GM23338 (cell line): ENCODE data around the gene CMC1. TPM values are rescaled to one million over a fixed set of nuclear protein-coding genes. Genes with fewer than 3 reads are reported as not detected.

ENCODE experiments used
- ATAC-seq: fragments of 200-7000 bp; cut with Tn5 transposase; 3 replicates; pipeline ENCODE4 v1.9.1; 2020
- DNase-seq: peaks from one replicate; pipeline ENCODE4 v3.0.0-alpha.2; 2015; ENCODE audit warnings: low spot score
- H2AFZ ChIP-seq: fragments of 200-600 bp; sonication (generic); 2 replicates; pipeline ENCODE4 v1.8.0; 2016; ENCODE audit warnings: antibody characterized with exemption, mild to moderate bottlenecking, moderate library complexity
- H3F3A ChIP-seq: fragments of 200-600 bp; sonication (generic); replicated peaks from 2 replicates; pipeline ENCODE4 v1.8.0; 2017; ENCODE audit warnings: antibody characterized with exemption, mixed run types, low read depth
- H3K27ac ChIP-seq: fragments of 200-600 bp; sonication (generic); 2 replicates; pipeline ENCODE4 v1.6.1; 2016; ENCODE audit warnings: low read depth
- H3K27me3 ChIP-seq: fragments of 200-600 bp; sonication (generic); 2 replicates; pipeline ENCODE4 v1.8.0; 2016; ENCODE audit warnings: mild to moderate bottlenecking, mixed run types, moderate library complexity; ENCODE audit not compliant: insufficient read depth
- H3K36me3 ChIP-seq: fragments of 200-600 bp; sonication (generic); 2 replicates; pipeline ENCODE4 v1.8.0; 2016; ENCODE audit warnings: mild to moderate bottlenecking; ENCODE audit not compliant: insufficient read depth
- H3K4me1 ChIP-seq: fragments of 200-600 bp; sonication (generic); 2 replicates; pipeline ENCODE4 v1.8.0; 2016; ENCODE audit warnings: mild to moderate bottlenecking, moderate library complexity; ENCODE audit not compliant: insufficient read depth
- H3K4me2 ChIP-seq: fragments of 200-600 bp; sonication (generic); 2 replicates; pipeline ENCODE4 v1.7.1; 2017; ENCODE audit warnings: mixed run types
- H3K4me3 ChIP-seq: fragments of 200-600 bp; sonication (generic); 2 replicates; pipeline ENCODE4 v1.6.1; 2016; ENCODE audit warnings: mixed run types
- H3K79me2 ChIP-seq: fragments of 200-600 bp; sonication (generic); replicated peaks from 2 replicates; pipeline ENCODE4 v1.8.0; 2017; ENCODE audit warnings: mild to moderate bottlenecking; ENCODE audit not compliant: insufficient read depth
- H3K9me2 ChIP-seq: fragments of 200-600 bp; sonication (generic); 2 replicates; pipeline ENCODE4 v1.8.0; 2017; ENCODE audit not compliant: insufficient read depth
- H4K20me1 ChIP-seq: fragments of 200-600 bp; sonication (generic); replicated peaks from 2 replicates; pipeline ENCODE4 v1.8.0; 2017; ENCODE audit warnings: mild to moderate bottlenecking; ENCODE audit not compliant: insufficient read depth
- H3K27ac Mint-ChIP-seq: 2 replicates; pipeline ENCODE4 v1.8.0; 2020; ENCODE audit warnings: inconsistent platforms, mild to moderate bottlenecking, moderate library complexity, mixed read lengths
- H3K27me3 Mint-ChIP-seq: 3 replicates; pipeline ENCODE4 v1.8.0; 2022; ENCODE audit warnings: low read depth, mild to moderate bottlenecking, moderate library complexity, mixed read lengths, inconsistent platforms; ENCODE audit not compliant: insufficient read depth, poor library complexity
- H3K36me3 Mint-ChIP-seq: 3 replicates; pipeline ENCODE4 v1.8.0; 2021; ENCODE audit warnings: low read depth, mild to moderate bottlenecking, inconsistent platforms, moderate library complexity, mixed read lengths
- H3K4me1 Mint-ChIP-seq: 3 replicates; pipeline ENCODE4 v1.8.0; 2020; ENCODE audit warnings: mild to moderate bottlenecking, inconsistent platforms, mixed read lengths
- H3K4me3 Mint-ChIP-seq: 3 replicates; pipeline ENCODE4 v1.8.0; 2021; ENCODE audit warnings: moderate library complexity, mild to moderate bottlenecking, inconsistent platforms, mixed read lengths
- H3K9me3 Mint-ChIP-seq: 3 replicates; pipeline ENCODE4 v1.8.0; 2020; ENCODE audit warnings: moderate library complexity, mild to moderate bottlenecking, inconsistent platforms, mixed read lengths
- ETS1 ChIP-seq: IDR thresholded peaks from 2 replicates; pipeline ENCODE4 v1.6.1; 2016; ENCODE audit warnings: antibody characterized with exemption
- EZH2 ChIP-seq: fragments of 200-600 bp; sonication (generic); IDR thresholded peaks from one replicate; pipeline ENCODE4 v1.8.0; 2017; ENCODE audit warnings: antibody characterized with exemption, mild to moderate bottlenecking, low read depth; ENCODE audit not compliant: unreplicated experiment
- JUNB ChIP-seq: IDR thresholded peaks from one replicate; pipeline ENCODE4 v1.6.1; 2016; ENCODE audit warnings: antibody characterized with exemption; ENCODE audit not compliant: unreplicated experiment
- STAT1 ChIP-seq: IDR thresholded peaks from one replicate; pipeline ENCODE4 v1.6.1; 2016; ENCODE audit warnings: antibody characterized with exemption; ENCODE audit not compliant: unreplicated experiment
- polyA plus RNA-seq: library from polyadenylated mRNA; unstranded; fragments of >200 nt; fragmentation: Nextera tagmentation; extraction: Ambion mirVana; gene quantifications from 2 replicates; pipeline ENCODE4 v1.2.1, GENCODE V29; 2016
- total RNA-seq: library from RNA; depleted of rRNA; stranded (reverse); fragments of >200 nt; shearing (Covaris generic); gene quantifications from 2 replicates; pipeline ENCODE4 v1.2.3, GENCODE V29; 2014; rRNA removed
- TF ChIP-seq, protein P1 (sequence below), 2 experiments: fragments of 200-600 bp in 1 of 2; sonication (generic) in 1 of 2; conservative IDR thresholded peaks; 2 replicates each; pipeline versions ENCODE4 v1.5.1 to v1.6.1; 2016 to 2017; ENCODE audit warnings: antibody characterized with exemption in 2 of 2, low read depth in 2 of 2, mild to moderate bottlenecking in 2 of 2, moderate library complexity in 1 of 2
- TF ChIP-seq, protein P2 (sequence below): fragments of 250-450 bp; sonication (Bioruptor Pico); IDR thresholded peaks from 2 replicates; pipeline ENCODE4 v1.5.0; 2020; ENCODE audit warnings: mild to moderate bottlenecking, moderate library complexity

Gene CMC1
- total and polyA plus RNA-seq, 2 experiments from 2014 or later, result 9.2 to 144 TPM

DNA sequence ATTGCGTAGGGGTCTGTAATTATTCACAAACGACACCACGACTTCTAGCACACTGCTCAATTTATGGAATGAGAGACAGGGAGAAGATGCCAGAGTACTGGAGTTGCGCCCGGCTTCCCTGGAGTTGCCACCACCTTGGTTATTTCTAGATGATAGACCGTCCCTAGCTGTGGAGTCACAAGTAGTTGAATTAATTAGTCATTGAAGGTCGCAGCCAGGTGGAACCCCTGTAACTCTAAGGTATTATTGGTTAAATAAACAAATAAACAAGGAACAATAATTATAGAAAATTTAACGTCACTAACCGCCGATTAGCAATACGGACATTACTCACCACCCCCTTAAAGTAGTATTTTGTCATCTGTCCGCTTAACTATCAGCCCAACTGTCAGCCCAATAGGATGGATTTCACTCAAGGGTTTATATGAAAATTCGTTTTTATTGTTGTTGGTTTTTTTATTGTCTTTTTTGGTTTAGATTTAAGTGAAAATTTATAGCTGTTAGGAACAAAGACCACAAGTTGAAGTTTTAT lies 108.1 kb downstream of the CMC1 start:
- Histone ChIP-seq H3K4me3 (peak overlapping the region; percentile 93), H3K79me2 (peaks cover 30% of the 10 kb centered on the region), H3K9me2 (no peaks in the 10 kb centered on the region), H3K36me3 (no peaks in the 10 kb centered on the region), H4K20me1 (no peaks in the 10 kb centered on the region; the same call in 1 of the 2 replicates), H3F3A (no peaks in the 10 kb centered on the region; the same call in 1 of the 2 replicates), H3K27me3 (no peaks in the 10 kb centered on the region), H3K4me2 (peak overlapping the region; percentile 96), H2AFZ (peak overlapping the region; percentile 84), H3K27ac (peak overlapping the region; percentile 98; the same call in 1 of the 2 replicates), H3K4me1 (no peaks in the 10 kb centered on the region)
- peak overlapping the region; percentile 93 for H3K27ac Mint-ChIP-seq
- DNase-seq (no peak), ATAC-seq (no peak)
- H3K36me3 Mint-ChIP-seq, result peaks cover 20% of the 10 kb centered on the region
- H3K4me3 Mint-ChIP-seq, result peak overlapping the region; percentile 92
- TF ChIP-seq EZH2, result no peak
- TF ChIP-seq, protein P1, sequence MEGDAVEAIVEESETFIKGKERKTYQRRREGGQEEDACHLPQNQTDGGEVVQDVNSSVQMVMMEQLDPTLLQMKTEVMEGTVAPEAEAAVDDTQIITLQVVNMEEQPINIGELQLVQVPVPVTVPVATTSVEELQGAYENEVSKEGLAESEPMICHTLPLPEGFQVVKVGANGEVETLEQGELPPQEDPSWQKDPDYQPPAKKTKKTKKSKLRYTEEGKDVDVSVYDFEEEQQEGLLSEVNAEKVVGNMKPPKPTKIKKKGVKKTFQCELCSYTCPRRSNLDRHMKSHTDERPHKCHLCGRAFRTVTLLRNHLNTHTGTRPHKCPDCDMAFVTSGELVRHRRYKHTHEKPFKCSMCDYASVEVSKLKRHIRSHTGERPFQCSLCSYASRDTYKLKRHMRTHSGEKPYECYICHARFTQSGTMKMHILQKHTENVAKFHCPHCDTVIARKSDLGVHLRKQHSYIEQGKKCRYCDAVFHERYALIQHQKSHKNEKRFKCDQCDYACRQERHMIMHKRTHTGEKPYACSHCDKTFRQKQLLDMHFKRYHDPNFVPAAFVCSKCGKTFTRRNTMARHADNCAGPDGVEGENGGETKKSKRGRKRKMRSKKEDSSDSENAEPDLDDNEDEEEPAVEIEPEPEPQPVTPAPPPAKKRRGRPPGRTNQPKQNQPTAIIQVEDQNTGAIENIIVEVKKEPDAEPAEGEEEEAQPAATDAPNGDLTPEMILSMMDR (conservative IDR thresholded peaks at IDR 0.05; ENCODE audit: low read depth in 2 of 2), result no peak; a peak in 1 of 4 replicates
- no peak for TF ChIP-seq STAT1
- no peak for TF ChIP-seq JUNB
- no peak for TF ChIP-seq ETS1
- TF ChIP-seq, protein P2, sequence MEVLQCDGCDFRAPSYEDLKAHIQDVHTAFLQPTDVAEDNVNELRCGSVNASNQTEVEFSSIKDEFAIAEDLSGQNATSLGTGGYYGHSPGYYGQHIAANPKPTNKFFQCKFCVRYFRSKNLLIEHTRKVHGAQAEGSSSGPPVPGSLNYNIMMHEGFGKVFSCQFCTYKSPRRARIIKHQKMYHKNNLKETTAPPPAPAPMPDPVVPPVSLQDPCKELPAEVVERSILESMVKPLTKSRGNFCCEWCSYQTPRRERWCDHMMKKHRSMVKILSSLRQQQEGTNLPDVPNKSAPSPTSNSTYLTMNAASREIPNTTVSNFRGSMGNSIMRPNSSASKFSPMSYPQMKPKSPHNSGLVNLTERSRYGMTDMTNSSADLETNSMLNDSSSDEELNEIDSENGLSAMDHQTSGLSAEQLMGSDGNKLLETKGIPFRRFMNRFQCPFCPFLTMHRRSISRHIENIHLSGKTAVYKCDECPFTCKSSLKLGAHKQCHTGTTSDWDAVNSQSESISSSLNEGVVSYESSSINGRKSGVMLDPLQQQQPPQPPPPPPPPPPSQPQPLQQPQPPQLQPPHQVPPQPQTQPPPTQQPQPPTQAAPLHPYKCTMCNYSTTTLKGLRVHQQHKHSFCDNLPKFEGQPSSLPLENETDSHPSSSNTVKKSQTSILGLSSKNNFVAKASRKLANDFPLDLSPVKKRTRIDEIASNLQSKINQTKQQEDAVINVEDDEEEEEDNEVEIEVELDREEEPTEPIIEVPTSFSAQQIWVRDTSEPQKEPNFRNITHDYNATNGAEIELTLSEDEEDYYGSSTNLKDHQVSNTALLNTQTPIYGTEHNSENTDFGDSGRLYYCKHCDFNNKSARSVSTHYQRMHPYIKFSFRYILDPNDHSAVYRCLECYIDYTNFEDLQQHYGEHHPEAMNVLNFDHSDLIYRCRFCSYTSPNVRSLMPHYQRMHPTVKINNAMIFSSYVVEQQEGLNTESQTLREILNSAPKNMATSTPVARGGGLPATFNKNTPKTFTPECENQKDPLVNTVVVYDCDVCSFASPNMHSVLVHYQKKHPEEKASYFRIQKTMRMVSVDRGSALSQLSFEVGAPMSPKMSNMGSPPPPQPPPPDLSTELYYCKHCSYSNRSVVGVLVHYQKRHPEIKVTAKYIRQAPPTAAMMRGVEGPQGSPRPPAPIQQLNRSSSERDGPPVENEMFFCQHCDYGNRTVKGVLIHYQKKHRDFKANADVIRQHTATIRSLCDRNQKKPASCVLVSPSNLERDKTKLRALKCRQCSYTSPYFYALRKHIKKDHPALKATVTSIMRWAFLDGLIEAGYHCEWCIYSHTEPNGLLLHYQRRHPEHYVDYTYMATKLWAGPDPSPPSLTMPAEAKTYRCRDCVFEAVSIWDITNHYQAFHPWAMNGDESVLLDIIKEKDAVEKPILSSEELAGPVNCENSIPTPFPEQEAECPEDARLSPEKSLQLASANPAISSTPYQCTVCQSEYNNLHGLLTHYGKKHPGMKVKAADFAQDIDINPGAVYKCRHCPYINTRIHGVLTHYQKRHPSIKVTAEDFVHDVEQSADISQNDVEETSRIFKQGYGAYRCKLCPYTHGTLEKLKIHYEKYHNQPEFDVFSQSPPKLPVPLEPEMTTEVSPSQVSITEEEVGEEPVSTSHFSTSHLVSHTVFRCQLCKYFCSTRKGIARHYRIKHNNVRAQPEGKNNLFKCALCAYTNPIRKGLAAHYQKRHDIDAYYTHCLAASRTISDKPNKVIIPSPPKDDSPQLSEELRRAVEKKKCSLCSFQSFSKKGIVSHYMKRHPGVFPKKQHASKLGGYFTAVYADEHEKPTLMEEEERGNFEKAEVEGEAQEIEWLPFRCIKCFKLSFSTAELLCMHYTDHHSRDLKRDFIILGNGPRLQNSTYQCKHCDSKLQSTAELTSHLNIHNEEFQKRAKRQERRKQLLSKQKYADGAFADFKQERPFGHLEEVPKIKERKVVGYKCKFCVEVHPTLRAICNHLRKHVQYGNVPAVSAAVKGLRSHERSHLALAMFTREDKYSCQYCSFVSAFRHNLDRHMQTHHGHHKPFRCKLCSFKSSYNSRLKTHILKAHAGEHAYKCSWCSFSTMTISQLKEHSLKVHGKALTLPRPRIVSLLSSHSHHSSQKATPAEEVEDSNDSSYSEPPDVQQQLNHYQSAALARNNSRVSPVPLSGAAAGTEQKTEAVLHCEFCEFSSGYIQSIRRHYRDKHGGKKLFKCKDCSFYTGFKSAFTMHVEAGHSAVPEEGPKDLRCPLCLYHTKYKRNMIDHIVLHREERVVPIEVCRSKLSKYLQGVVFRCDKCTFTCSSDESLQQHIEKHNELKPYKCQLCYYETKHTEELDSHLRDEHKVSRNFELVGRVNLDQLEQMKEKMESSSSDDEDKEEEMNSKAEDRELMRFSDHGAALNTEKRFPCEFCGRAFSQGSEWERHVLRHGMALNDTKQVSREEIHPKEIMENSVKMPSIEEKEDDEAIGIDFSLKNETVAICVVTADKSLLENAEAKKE, result no peak
- peaks cover 9% of the 10 kb centered on the region for H3K9me3 Mint-ChIP-seq
- peaks cover 8% of the 10 kb centered on the region for H3K27me3 Mint-ChIP-seq
- H3K4me1 Mint-ChIP-seq, result peaks cover 15% of the 10 kb centered on the region

Other genes starting within 250 kb of the CMC1 start
- not detected in 2 replicates for gene ZCWPW2, start 107.1 kb downstream of the CMC1 start, total RNA-seq
- gene ZCWPW2, start 107.1 kb downstream of the CMC1 start, polyA plus RNA-seq, result 0.55 and 0.78 TPM in 2 replicates
- gene AZI2, start 107.2 kb downstream of the CMC1 start, total RNA-seq, result 18.6 and 24.5 TPM in 2 replicates
- 27.9 and 28.6 TPM in 2 replicates for gene AZI2, start 107.2 kb downstream of the CMC1 start, polyA plus RNA-seq